ENCODE results near the gene TEX22. TPM values are rescaled to one million over a fixed set of nuclear protein-coding genes. Genes with fewer than 3 reads are reported as not detected.

TEX22 gene
- total RNA-seq, 3 donors from 2014 or later, result 0.84 to 2.0 (median 0.95) TPM

- TF ChIP-seq CTCF (IDR thresholded peaks at IDR 0.05), result no peak
- peaks cover 13% of the 10 kb centered on the region for H3K4me1 ChIP-seq (ENCODE audit: low read depth)
- no peaks in the 10 kb centered on the region for H3K9me3 ChIP-seq
- no peaks in the 10 kb centered on the region for H3K36me3 ChIP-seq (ENCODE audit: low read depth)
- intact Hi-C loops (cut with DNase I, micrococcal nuclease), result no loop called here
- ATAC-seq (no peak), DNase-seq (peak in 1 of 3 donors; percentile 48)
- no peak overlapping the region for H3K4me3 ChIP-seq
Observed at GRCh38 chr14:105411985-105412770, 13.8 kb downstream of the TEX22 start.

- Histone ChIP-seq H3K36me3 (ENCODE audit: low read depth) (no peaks in the 10 kb centered on the region), H3K4me3 (no peak overlapping the region), H3K4me1 (ENCODE audit: low read depth) (peaks cover 13% of the 10 kb centered on the region), H3K9me3 (no peaks in the 10 kb centered on the region)
- no peak for DNase-seq
- TF ChIP-seq CTCF (IDR thresholded peaks at IDR 0.05), result no peak
- intact Hi-C loops (cut with DNase I, micrococcal nuclease), result no loop called here
- ATAC-seq, result no peak
Observed at GRCh38 chr14:105412771-105413543, 14.6 kb downstream of the TEX22 start.

GRCh38 chr14:105413544-105413886 is 15.2 kb downstream of the TEX22 start:
- intact Hi-C loops (cut with DNase I, micrococcal nuclease), result no loop called here
- no peak for TF ChIP-seq CTCF (IDR thresholded peaks at IDR 0.05)
- ATAC-seq, result no peak

GRCh38 chr14:105414456-105415371 is 16.4 kb downstream of the TEX22 start:
- Histone ChIP-seq H3K4me1 (ENCODE audit: low read depth) (peaks cover 24% of the 10 kb centered on the region), H3K4me3 (no peak overlapping the region), H3K36me3 (ENCODE audit: low read depth) (no peaks in the 10 kb centered on the region), H3K9me3 (no peaks in the 10 kb centered on the region)
- ATAC-seq (peak; percentile 65), DNase-seq (peak; percentile 68 to 78 (median 71))
- peak; percentile 75 for TF ChIP-seq CTCF (IDR thresholded peaks at IDR 0.05)
- intact Hi-C loops (cut with DNase I, micrococcal nuclease), result no loop called here

More at GRCh38 chr14:105413544-105413886, 15.2 kb downstream of the TEX22 start:
- Histone ChIP-seq H3K36me3 (ENCODE audit: low read depth) (no peaks in the 10 kb centered on the region), H3K4me3 (no peak overlapping the region), H3K4me1 (ENCODE audit: low read depth) (peaks cover 15% of the 10 kb centered on the region), H3K9me3 (no peaks in the 10 kb centered on the region)
- DNase-seq, result no peak

All from mucosa of descending colon (tissue), 3 donors.